ENCODE measurements around the gene SYT5. TPM values are rescaled to one million over a fixed set of nuclear protein-coding genes. Genes with fewer than 3 reads are reported as not detected.

The SYT5 gene
- total and polyA plus RNA-seq, 9 of the 15 experiments (the other 6 are each of a cell fraction or from before 2014, with no cell fraction given) = 1.3 to 20.9 (median 8.8) TPM

DNA sequence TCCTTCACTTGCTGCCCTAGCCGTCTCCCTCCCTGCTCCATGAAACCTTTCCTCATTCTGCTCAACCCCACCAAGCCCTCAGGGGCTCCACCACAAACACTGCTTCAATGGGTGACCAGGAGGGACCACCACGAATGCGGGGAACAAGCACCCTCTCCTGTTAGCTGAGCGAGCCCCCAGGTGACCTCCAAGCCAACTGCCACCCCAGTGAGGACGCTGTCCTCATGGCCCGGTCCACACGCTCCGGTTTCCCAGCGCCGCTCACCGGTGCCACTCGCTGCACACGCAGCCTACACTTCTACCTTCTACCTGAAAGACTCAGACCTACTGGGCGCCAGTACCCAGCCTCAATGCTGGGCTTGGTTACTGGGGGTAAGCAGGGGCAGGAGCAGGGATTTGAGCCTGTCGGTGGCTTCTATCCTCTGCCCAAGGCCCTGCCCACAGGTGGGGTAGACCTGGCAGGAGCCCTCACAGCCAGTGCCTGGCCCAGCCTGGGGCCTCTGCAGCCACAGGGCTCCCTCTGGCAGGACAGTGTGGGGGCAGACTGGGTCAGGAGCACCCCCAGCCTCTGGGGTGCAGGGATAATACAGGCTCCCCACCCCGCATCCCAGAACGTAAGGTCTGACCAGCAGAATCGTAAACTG is 49.2 kb upstream of the SYT5 start:
- Histone ChIP-seq H3K9me3 (replicated peaks; ENCODE audit: control insufficient read depth, insufficient read depth, low read depth, low read length) (no peaks in the 10 kb centered on the region), H3K9ac (ENCODE audit: insufficient read depth in 1 of 2, low read depth in 2 of 2, low read length in 2 of 2) (peak overlapping the region in 1 of 2 experiments; percentile 11; a peak in 1 of 4 replicates), H2AFZ (ENCODE audit: low read depth, low read length) (no peak overlapping the region), H3K27me3 (ENCODE audit: control insufficient read depth in 2 of 2, insufficient read depth in 2 of 2, low read length in 2 of 2) (no peaks in the 10 kb centered on the region), H3K4me2 (ENCODE audit: insufficient read depth, low read length) (no peak overlapping the region), H3K9me1 (ENCODE audit: control insufficient read depth, insufficient read depth, low read length) (peaks cover 3% of the 10 kb centered on the region), H3K4me3 (no peak overlapping the region), H4K20me1 (replicated peaks; ENCODE audit: control insufficient read depth, insufficient read depth, low read length) (no peaks in the 10 kb centered on the region), H3K27ac (ENCODE audit: extremely low read depth, low read depth, low read length) (no peak overlapping the region), H3K4me1 (replicated peaks in 1 of 2; ENCODE audit: control insufficient read depth in 2 of 2, insufficient read depth in 2 of 2, low read length in 2 of 2) (peaks cover 0 to 47% of the 10 kb centered on the region in 2 experiments; a peak in 1 of 5 replicates), H3K79me2 (ENCODE audit: control insufficient read depth, insufficient read depth, low read length) (no peaks in the 10 kb centered on the region), H3K36me3 (ENCODE audit: control insufficient read depth, insufficient read depth, low read length) (peaks cover 83% of the 10 kb centered on the region)
- no peak for TF ChIP-seq SRSF1 (IDR thresholded peaks at IDR 0.05; ENCODE audit: low read depth, low read length)
- TF ChIP-seq RBM39 (optimal IDR thresholded peaks at IDR 0.05; ENCODE audit: low read depth, low read length) = no peak
- peak; percentile 70 for TF ChIP-seq ZKSCAN1 (IDR thresholded peaks at IDR 0.05; ENCODE audit: low read depth, low read length)
- TF ChIP-seq RBM22 (IDR thresholded peaks at IDR 0.05; ENCODE audit: low read depth, low read length, poor library complexity, severe bottlenecking) = peak; percentile 35
- TF ChIP-seq POLR2G (IDR thresholded peaks at IDR 0.05; ENCODE audit: low read depth, low read length) = peak; percentile 42; the same call in 1 of the 2 replicates
- ATAC-seq = no peak
- intact Hi-C loops (cut with micrococcal nuclease) = no loop called here
- FAIRE-seq = no peak
- BruUV-seq (replicated peaks) = no TSS peak
- in situ Hi-C loops (cut with MboI) = no loop called here
- CTCF ChIA-PET (ENCODE audit: low intra/inter-chr PET ratio) = no interaction called here
- WGBS (ENCODE audit: insufficient coverage, low coverage, missing lambda C conversion rate) = 97% methylated on average over 12 of the region's 18 CpGs
- no peak for DNase-seq (ENCODE audit: extremely low read depth in 1 of 4, low spot score in 3 of 4)
- POLR2A ChIA-PET = interaction anchor here (0.7 to 1.2 kb wide), 3 partner anchors 9 to 159 kb away, joined by 3 to 9 read pairs (median 6); no protein-coding TSS in a partner anchor
